ENCODE data around the gene FAM107B. TPM values are rescaled to one million over a fixed set of nuclear protein-coding genes. Genes with fewer than 3 reads are reported as not detected.

FAM107B gene
- polyA plus RNA-seq, 3 donors, result 108 to 120 (median 112) TPM

DNA sequence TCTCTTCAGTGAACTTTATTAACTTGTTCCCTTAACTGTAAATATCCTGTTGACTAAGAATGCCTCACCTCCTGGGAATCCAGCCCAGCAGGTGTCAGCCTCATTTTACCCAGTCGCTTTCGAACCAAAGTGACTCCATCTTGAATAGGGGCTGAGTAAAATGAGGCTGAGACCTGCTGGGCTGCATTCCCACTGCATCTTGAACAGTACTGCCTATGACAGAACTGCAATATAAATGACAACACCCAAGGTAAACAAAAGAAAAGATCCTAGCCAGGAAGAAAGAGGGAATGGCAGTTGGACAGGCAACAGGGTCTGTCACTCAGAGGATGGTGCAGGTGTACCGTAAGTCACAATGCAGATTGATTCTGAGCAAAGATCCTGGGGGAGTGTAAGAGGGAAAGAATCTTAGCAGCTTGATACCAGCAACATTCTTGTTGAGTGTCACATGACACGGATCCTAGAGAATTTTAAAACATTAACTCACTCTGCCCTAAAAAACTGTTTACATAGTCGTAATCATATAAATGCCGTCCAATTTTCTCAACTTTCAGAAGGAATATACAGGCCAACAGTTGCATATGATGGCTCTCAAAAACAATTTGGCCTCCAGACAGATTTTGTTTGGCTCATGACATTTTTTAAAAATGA, 4.4 kb upstream of the FAM107B start:
- DNase-seq (ENCODE audit: low read depth in 3 of 3, low spot score in 2 of 3), result no peak

DNA sequence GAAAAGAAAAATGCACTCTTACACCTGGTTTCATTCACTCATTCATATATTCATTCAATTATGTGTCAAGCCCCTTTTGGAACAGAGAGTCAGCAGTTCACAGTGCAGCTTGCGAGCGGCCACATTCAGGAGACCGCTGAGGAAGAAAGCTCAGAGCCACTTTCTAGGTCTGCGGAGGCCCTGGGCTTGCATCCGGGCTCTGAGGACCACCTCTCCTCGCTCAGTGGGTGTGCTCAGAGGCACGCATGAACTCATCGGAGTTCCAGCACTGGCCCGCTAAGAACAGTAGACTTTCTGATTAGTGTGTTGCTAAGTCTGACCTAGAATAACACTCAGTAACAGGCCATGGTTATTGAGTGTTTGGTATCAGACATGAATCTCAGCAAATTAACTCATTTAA, 1.8 kb upstream of the FAM107B start:
- DNase-seq (ENCODE audit: low read depth in 3 of 3, low spot score in 2 of 3), result no peak

DNA sequence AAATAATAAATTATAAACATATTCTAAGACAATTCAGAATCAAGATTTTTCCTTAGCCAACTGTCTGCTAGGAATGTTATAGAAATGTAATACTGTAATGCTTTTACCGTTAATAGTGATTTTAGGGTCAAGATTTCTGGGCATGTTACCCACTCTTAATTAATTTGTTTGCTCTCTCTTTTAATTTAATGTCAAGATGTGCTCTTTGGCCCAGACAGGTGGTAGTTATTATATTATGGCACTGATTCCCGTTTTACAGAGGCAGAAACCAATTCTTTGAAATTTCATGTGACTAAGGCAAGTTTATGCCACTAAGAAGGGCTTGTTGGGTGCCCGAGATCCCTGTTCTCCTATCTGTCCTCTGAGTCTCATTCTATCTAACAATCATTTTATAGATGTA, 959 bp upstream of the FAM107B start:
- DNase-seq (ENCODE audit: low read depth in 3 of 3, low spot score in 2 of 3), result no peak

DNA sequence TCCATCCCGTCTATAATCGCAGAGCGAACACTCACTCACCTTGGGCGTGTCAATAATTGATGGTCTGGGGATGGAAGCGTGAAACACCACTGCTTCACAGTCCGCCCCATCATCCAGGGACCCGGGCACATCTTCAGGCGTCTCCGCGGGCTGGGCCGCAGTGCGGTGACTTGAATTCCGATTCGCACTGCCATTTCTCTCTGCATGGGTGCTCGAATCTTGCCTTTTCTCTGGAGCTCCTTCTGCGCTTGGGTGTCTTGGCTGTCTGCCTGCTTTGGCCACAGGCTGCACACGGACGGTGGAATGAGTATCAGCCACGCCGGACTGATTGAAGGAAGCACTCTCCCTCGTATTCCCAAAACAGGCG, 500 bp downstream of the FAM107B start:
- DNase-seq (ENCODE audit: low read depth in 3 of 3, low spot score in 2 of 3), result no peak

DNA sequence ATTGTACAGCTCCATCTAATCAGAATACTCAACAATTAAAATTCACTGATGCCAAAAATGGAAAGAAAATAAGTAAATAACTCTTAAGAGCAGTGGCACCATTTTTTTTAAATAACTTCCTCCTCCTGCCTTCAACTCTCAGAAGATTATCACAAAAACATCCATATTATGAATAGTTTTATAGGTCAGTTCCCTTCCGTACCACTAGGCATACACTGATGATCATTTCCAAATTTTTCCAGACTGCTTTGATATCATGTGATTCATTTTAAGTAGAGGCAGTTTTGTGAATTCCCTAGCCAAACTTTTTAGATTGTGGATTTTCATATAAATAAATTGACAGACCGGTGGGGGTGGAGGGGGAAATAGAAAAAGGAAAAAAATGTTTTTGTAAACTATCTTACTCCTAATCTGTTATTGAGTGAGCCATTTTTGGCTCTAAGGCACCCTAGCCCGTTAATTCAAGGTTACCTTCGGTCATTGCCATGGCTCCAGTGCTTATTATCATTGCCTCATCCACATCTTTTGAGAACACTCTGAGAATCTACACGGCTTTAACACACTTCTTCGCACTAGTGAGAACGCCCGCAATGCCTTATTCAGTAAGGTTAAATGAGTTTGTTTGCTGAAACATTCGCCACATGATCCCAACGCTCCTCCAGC, 1.0 kb downstream of the FAM107B start:
- no peak for DNase-seq (ENCODE audit: low read depth in 3 of 3, low spot score in 2 of 3)

DNA sequence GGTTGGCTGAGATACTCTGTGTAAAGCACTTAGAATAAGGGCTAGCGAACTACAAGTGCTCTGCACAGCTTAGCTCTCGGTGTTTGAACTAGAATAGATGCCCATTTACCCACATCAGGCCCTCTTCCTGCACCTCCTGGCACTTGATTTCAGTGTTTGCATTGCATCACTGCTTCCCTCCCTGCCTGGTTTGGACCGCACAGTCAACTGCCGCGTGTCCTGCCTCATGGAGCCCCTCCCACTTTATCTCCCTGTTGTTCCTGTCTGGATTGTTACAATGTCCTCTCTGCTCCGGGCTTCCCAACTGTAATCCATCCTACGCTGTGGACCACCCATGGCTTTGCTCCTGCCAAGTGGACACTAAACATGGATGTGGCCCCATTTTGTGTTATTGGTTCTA, 2.3 kb downstream of the FAM107B start:
- DNase-seq (ENCODE audit: low read depth in 3 of 3, low spot score in 2 of 3), result no peak

DNA sequence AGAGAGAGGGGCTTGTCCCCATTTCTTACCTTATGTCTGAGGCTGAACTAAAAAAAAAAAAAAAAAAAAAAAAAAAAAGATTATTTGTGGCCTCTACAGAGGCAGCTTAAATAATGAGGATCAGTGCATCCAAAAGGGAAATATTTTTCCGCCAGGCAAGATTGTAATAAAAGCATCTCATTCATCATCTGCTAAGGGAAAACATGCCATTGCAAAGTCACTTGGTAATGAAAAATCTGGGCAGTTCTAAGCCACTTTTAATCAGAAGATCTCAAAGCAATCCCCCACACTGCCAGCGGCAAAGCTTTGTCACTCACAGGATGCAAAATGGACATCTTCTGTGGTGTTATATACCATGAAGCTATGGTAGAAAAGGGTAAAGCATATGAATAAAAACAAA, 3.8 kb downstream of the FAM107B start:
- no peak for DNase-seq (ENCODE audit: low read depth in 3 of 3, low spot score in 2 of 3)

DNA sequence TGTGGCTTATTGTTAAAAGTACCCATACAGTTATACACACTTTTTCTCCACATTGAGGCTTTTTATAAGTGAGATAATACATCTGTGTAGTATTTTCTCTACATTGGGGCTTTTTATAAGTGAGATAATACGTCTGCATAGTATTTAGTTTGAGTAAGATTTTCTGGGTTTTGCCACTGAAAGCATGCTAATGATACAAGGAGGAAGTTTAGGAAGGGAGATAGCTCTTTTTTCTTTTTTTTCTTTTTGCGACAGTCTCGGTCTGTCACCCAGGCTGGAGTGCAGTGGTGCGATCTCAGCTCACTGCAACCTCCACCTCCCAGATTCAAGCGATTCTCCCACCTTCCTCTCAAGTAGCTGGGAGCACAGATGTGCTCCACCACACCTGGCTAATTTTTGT, 13.3 kb downstream of the FAM107B start:
- DNase-seq (ENCODE audit: low read depth in 3 of 3, low spot score in 2 of 3), result no peak

DNA sequence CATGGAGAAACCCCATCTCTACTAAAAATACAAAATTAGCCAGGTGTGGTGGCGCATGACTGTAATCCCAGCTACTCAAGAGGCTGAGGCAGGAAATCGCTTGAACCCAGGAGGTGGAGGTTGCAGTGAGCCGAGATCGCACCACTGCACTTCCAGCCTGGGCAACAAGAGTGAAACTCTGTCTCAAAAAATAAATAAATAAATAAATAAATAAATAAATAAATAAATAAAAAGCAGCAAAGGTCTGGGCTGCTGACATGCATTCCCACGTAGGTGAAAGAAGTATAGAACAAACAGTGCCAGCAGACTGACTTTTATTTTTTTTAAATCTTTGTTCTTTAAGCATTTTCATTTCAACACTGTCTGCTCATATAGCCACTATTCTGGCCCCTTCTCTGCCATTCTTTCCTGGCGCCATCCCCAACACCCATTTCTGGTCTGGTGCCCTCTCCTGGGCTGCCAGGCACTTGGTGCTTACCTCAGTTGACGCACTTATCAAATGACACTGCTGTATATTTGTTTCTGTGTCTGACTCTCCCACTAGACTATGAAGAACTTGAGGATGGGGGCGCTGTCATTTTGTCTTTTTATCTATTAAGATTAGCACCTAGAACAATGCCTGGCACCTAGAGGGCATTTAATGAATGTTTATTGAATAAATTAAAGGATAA, 15.6 kb downstream of the FAM107B start:
- no peak for DNase-seq (ENCODE audit: low read depth in 3 of 3, low spot score in 2 of 3)

DNA sequence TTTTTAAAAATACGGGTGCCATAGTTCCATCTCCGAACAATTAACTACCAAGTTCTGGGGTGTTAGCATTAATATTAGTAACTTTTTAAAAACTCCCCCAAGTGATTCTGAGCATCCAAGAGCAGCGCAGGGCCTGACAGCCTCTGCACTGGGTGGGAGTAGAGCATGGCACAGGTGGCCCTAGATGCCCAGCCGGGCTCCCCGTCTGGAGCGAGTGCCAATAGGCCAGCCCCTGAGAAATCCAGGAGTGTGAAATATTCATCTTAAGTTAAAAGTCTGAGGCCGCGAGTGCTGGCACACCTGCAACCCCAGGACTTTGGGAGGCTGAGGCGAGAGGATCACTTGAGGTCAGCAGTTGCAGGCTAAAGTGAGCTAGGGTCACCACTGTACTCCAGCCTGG, 16.2 kb downstream of the FAM107B start:
- DNase-seq (ENCODE audit: low read depth in 3 of 3, low spot score in 2 of 3), result no peak

DNA sequence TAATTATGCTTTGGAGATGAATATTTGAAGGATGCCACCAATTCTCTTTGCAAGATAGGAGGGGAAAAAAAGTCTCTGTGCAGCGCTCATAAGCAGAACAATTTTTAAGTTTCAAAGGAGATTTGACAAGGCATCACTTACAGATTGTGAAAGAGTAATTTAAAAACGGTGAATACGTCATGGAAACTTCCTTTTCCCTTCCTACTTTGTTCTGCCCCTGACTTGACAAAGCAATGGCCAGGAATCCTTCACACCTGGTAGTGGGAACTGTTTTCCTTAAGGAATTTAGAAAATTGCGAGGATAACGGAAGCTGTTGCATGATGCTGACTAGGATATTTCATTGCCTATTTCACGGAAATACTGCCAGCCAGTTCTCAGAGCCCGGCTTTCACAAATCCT, 16.7 kb downstream of the FAM107B start:
- no peak for DNase-seq (ENCODE audit: low read depth in 3 of 3, low spot score in 2 of 3)

DNA sequence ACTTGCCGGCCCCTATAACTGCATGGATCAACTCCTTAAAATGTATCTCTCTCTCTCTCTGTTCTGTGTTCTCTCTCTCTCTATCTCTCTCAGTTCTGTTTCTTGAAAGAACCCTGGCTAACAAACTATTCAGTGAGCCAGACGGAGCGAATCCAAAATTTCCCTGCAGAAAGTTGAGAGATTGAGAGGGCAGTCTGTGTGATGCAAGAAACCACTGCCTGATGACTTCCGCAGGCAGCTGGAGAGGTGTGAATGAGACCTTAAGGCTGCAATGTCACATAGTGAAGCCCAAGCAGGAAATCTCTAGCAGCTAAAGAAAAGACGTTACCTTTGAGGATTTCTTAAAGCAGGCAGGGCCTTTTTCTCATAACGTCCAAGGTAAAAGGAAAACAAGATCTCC, 17.3 kb downstream of the FAM107B start:
- no peak for DNase-seq (ENCODE audit: low read depth in 3 of 3, low spot score in 2 of 3)

DNA sequence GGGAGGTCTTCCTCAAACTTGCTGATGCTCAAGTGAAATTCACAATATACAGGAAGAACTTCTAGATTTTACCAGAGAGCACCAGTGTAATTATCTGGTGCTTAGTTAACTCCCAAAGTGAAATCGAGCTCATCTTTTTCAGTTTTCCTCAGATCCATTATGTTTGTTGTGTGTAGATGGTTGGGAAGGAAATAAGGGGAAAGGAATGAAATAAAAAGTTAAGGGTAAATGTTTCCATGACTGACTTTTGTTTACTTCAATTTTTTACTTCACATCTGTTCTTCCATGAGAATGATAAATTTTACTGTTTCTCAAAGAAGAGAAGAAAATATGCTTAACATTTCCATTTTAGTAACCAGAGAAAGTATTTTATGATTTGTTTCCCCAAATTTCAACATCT, 21.3 kb downstream of the FAM107B start:
- DNase-seq (ENCODE audit: low read depth in 3 of 3, low spot score in 2 of 3), result no peak

DNA sequence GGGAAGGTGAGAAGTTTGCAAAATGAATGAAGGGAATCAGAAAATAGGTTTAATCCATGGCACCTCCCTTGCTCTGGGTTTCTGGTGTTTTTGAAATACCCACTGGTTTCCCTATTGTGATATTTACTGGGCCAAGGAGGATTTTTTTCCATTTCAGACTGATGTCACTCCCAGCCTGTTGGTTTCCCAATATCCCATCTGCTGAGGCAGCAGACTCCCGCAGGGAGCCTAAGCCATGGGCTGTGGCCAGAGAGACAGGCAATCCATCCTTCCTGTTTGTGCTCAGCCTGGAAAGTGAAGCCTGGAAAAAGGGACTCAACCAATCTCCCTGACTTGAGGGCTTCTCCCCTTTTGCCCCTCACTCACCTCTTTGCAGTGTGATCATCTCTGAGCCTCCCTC, 22.8 kb downstream of the FAM107B start:
- DNase-seq (ENCODE audit: low read depth in 3 of 3, low spot score in 2 of 3), result no peak

DNA sequence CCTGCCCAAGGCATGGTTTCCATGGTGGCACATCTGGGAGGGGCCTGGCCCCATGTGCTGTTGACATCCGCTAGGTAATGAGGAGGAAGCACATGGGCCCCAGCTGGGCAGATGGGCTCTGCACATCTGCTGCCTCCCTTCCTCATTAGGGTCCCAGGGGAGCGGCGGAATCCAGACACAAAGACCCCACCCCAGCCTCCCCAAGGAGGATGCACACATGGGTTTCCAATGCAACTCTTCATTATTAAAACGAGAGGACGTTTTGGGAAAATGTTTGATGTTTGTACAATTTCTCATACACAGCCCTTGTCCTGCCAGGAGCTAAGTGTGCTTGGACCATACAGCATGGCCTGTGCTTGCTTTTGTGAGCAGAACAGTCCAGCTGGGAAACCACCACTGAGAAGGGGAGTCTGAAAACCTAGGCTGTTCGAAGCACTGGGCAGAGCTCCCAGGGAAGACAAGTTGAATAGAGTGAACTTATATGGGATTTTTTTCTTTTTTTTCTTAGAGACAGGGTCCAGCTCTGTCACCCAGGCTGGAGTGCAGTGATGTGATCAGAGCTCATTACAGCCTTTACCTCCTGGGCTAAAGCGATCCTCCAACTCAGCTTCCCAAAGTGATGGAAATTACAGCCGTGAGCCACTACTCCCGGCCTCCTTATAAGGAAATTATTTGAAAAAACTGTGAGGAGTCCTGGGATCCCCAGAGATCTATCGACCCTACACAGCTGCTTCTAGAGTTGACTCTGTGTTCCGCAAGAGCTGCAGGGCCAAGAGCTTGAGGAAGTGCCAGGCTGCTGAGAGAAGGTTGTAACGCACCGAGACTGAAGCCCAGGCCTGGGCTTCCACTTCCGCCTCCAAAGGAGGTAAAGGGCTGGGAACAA, 23.4 kb downstream of the FAM107B start:
- no peak for DNase-seq (ENCODE audit: low read depth in 3 of 3, low spot score in 2 of 3)

DNA sequence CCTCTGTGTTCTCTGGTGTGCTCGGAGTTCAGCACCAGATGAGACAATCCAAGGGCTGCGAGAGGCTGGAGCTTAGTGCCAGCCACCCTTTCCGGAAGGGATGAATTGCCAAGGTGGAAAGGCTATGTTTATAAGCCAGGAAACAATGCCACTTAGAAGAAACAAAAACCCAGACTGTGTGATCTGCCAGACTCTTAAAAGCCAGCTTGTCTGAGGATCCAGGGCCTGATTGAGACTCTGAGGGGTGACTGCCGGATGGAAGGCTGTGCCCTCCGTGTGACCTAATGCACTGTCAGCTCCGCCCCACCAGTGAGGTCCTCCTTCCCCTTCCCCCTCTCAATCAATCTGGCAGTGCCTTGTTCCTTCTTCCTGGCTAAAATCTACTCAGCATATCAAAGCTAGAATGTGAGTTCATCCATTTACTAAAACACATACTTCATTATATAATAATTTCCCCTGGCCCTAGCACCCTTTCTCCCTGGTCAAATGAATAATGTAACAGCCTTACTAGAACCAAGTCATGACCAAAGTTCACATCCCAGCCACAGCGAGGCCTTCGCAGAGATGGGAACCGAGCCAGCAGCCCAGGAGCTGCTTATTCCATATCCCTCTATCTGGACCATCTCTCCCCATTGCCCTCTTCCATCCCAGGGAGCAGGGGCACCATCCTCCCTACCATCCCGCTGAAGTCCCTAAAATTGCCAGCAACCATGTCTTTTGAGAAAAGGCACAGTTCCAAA, 25.5 kb downstream of the FAM107B start:
- DNase-seq (ENCODE audit: low read depth in 3 of 3, low spot score in 2 of 3), result no peak

DNA sequence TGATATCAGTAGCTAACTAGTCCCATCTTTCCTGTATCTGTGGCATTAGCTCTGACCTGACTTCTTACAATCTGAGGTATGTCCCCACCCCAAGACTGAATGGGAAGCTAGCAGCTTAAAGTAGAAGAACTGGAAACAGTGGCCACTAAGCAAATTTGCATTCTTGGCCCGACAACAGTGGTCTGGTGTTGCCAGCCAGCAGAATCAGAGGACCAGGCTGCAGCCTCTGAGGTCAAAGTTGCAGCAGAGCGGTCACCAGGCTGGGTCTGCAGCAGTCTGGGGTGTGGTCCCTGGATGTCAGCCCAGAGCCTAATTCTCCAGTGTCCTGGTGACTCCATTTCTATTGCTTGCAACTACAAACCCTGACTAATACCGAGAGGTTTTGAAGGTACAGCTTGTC, 26.3 kb downstream of the FAM107B start:
- DNase-seq (ENCODE audit: low read depth in 3 of 3, low spot score in 2 of 3), result no peak

DNA sequence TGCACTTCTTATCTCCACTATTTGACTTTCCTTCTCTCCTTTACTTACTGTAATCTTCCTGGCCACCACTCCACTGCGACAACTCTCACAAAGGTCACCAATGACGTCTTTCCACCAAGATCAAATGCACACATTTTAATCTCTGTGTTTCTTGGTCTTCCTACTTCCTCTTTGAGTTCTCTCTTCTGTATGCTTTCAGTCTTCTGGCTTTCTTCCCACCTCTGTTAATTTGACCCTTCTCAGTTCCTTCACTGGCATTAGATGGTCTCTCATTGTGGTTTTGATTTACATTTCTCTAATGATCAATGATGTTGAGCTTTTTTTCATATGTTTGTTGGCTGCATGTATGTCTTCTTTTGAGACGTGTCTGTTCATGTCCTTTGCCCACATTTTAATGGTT, 31.9 kb downstream of the FAM107B start:
- DNase-seq (ENCODE audit: low read depth in 3 of 3, low spot score in 2 of 3), result no peak

DNA sequence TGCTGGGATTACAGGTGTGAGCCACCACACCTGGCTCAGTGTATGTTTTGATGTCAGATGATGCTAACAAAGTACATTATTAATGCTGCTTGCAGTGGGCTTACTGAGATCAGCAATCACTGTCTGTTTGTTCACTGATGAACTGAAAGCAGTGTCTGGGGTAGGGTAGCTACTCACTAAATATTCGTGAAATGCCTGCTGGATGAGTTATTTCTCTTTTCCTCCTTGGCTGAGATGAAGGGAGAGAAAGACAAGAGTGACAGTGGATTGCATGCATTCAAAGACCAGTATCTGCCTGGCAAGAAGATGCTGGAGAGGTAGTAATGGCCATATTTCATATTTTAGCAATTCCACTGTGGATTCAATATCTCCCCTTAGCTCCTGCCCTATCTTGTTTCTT, 32.3 kb downstream of the FAM107B start:
- DNase-seq (ENCODE audit: low read depth in 3 of 3, low spot score in 2 of 3), result no peak

DNA sequence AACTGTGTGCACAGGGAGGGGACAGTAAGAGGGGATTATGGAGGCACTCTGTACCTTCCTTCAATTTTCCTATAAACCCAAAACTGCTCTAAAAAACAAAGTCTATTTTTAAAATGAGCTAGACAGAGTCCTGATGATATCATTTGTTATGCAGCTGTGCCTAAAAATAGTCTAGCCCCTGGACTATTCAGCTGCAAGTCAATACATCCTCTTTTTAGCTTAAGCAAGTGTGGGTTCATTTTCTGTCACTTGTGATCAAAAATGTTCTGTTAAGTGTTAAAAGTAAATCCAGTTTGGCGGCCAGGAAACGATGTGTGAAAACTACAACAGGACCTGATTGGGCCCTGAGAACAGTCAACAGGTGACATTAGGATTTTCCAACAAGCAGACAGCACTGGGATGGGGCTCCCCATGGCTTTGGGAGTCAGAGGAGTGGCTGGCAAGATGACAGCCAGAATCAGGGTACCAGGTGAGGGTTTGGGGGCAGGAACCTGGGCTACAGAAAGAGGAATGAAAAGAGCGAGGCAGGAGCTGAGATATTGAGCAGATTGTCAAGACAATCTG, 33.9 kb downstream of the FAM107B start:
- no peak for DNase-seq (ENCODE audit: low read depth in 3 of 3, low spot score in 2 of 3)

All from right renal cortex interstitium (tissue), 3 donors.